Endometrial microvascular endothelial cells (primary cell): ENCODE results near the gene CCER1. TPM values are rescaled to one million over a fixed set of nuclear protein-coding genes. Genes with fewer than 3 reads are reported as not detected.

Experiments
- in situ Hi-C: cut with HindIII; loops from 2 replicates; pipeline ENCODE4 v1.10.0; 2017; ENCODE audit warnings: low sequenced_read_pairs, low pct_unique_long_range_greater_than_20kb; ENCODE audit errors: inconsistent ontology term
- total RNA-seq: library from RNA; depleted of rRNA; stranded (reverse); fragments of >200 nt; gene quantifications from one replicate; pipeline ENCODE4 v1.2.3, GENCODE V29; 2015; ENCODE audit errors: inconsistent ontology term

Gene CCER1
- total RNA-seq: not detected

- in situ Hi-C loops: no loop called here
These were observed at the start of gene CCER1 for GRCh38 chr12:90954921-90955320. TSS of gene CCER1 (minus strand) at chr12:90955176. CDS start at chr12:90954742, 434 bp downstream.

GRCh38 chr12:91003737-91004136 lies 48.8 kb upstream of the CCER1 start:
- in situ Hi-C loops: no loop called here

GRCh38 chr12:91001306-91001705 lies 46.3 kb upstream of the CCER1 start:
- in situ Hi-C loops: no loop called here

GRCh38 chr12:90999966-91000365 lies 45.0 kb upstream of the CCER1 start:
- in situ Hi-C loops: loop anchor here (25.0 kb wide), 1 partner anchor 337 kb away; no protein-coding TSS in a partner anchor

- in situ Hi-C loops: loop anchor here (25.0 kb wide), 1 partner anchor 338 kb away; no protein-coding TSS in a partner anchor
These were observed 44.6 kb upstream of the CCER1 start for GRCh38 chr12:90999527-90999926.

GRCh38 chr12:90995010-90995409 lies 40.0 kb upstream of the CCER1 start:
- in situ Hi-C loops: loop anchor here (25.0 kb wide), 1 partner anchor 342 kb away; no protein-coding TSS in a partner anchor

GRCh38 chr12:90991952-90992465 lies 37.0 kb upstream of the CCER1 start:
- in situ Hi-C loops: loop anchor here (25.0 kb wide), 1 partner anchor 345 kb away; no protein-coding TSS in a partner anchor

GRCh38 chr12:90990611-90991010 lies 35.6 kb upstream of the CCER1 start:
- in situ Hi-C loops: loop anchor here (25.0 kb wide), 1 partner anchor 347 kb away; no protein-coding TSS in a partner anchor

GRCh38 chr12:90989686-90990111 lies 34.7 kb upstream of the CCER1 start:
- in situ Hi-C loops: loop anchor here (25.0 kb wide), 1 partner anchor 348 kb away; no protein-coding TSS in a partner anchor

- in situ Hi-C loops: loop anchor here (25.0 kb wide), 1 partner anchor 350 kb away; no protein-coding TSS in a partner anchor
These were observed 32.5 kb upstream of the CCER1 start for GRCh38 chr12:90987520-90987919.

GRCh38 chr12:90987101-90987500 lies 32.1 kb upstream of the CCER1 start:
- in situ Hi-C loops: loop anchor here (25.0 kb wide), 1 partner anchor 350 kb away; no protein-coding TSS in a partner anchor

GRCh38 chr12:90985331-90985730 lies 30.4 kb upstream of the CCER1 start:
- in situ Hi-C loops: loop anchor here (25.0 kb wide), 1 partner anchor 352 kb away; no protein-coding TSS in a partner anchor

- in situ Hi-C loops: loop anchor here (25.0 kb wide), 1 partner anchor 353 kb away; no protein-coding TSS in a partner anchor
These were observed 29.1 kb upstream of the CCER1 start for GRCh38 chr12:90984114-90984513.

GRCh38 chr12:90982170-90982569 lies 27.2 kb upstream of the CCER1 start:
- in situ Hi-C loops: loop anchor here (25.0 kb wide), 1 partner anchor 355 kb away; no protein-coding TSS in a partner anchor

GRCh38 chr12:90979951-90980350 lies 25.0 kb upstream of the CCER1 start:
- in situ Hi-C loops: loop anchor here (25.0 kb wide), 1 partner anchor 357 kb away; no protein-coding TSS in a partner anchor

GRCh38 chr12:90979019-90979418 lies 24.0 kb upstream of the CCER1 start:
- in situ Hi-C loops: loop anchor here (25.0 kb wide), 1 partner anchor 358 kb away; no protein-coding TSS in a partner anchor

GRCh38 chr12:90978117-90978770 lies 23.3 kb upstream of the CCER1 start:
- in situ Hi-C loops: loop anchor here (25.0 kb wide), 1 partner anchor 359 kb away; no protein-coding TSS in a partner anchor

GRCh38 chr12:90977224-90977623 lies 22.2 kb upstream of the CCER1 start:
- in situ Hi-C loops: loop anchor here (25.0 kb wide), 1 partner anchor 360 kb away; no protein-coding TSS in a partner anchor

- in situ Hi-C loops: no loop called here
These were observed 19.3 kb upstream of the CCER1 start for GRCh38 chr12:90974286-90974685.

- in situ Hi-C loops: no loop called here
These were observed 17.2 kb upstream of the CCER1 start for GRCh38 chr12:90972226-90972625.
